HG03565 (cell line): ENCODE results near the gene ZCCHC8.

ENCODE experiments used
- ATAC-seq: cut with Tn5 transposase; IDR thresholded peaks from one replicate; pipeline ENCODE4 v1.9.1; 2021; ENCODE audit warnings: mild to moderate bottlenecking, moderate library complexity; ENCODE audit not compliant: unreplicated experiment

Gene ZCCHC8

GRCh38 chr12:122500685-122501488 lies at the start of gene ZCCHC8:
Gene ZCCHC8 (minus strand): TSS chr12:122500932. CDS start chr12:122500840, 92 bp downstream.
- ATAC-seq, result peak; percentile 92

DNA sequence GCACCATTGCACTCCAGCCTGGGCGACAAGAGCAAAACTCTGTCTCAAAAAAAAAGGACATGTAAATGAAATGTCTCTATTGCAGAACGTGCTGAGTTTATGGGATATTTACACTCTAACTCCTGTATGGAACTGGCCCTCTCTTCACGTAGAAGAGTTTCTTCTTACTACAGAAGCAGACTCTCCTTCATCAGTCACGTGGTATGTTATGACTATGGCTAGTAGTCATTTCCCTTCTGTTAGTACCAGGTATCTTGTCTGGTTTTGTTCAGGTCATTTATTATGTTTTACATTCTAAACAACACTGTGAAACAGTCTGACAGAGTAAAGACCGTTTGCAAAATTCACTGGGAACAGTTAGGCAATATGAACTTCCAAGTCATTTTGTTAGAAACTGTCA lies 46.6 kb upstream of the ZCCHC8 start:
- ATAC-seq, result no peak

- no peak for ATAC-seq
Measured at GRCh38 chr12:122545855-122546254, 45.1 kb upstream of the ZCCHC8 start.

GRCh38 chr12:122544537-122544936 lies 43.8 kb upstream of the ZCCHC8 start:
- ATAC-seq, result no peak

DNA sequence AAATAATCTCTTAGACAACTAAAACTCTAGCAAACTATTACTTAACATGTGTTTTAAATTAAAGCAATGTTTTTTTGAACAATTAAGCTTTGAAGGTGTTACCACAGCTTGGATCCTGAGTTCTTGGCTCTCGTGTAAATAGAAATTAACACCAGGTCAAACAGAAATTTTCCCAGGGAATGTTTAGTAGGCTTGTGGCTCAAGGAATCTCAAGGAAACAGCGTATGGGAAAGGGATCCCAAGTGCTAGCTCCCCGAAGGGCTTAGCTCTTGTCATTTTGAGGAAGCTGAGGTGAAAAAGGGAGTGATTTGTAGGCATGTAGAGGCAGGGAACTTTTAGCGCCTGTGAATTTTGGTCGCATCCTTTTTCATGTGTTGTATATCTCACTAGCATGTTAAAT lies 37.8 kb upstream of the ZCCHC8 start:
- ATAC-seq, result no peak

DNA sequence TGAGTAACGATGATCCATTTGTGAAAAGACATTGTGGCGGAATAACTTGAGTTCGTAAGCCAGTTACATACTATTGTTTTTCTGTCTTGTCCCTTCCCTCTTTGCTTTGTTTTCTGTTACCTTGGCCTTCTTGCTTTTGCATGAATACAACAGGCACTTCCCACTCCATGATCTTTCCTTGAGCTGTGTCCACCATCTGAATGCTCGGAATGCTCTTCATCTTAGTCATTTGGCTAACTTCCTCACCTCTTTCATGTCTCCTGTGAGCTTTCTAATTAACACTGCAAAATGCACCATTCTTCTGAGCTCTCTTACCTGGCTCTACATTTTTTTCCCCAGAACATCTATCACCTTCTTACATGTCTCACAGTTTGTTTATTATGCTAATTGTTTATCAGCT lies 36.3 kb upstream of the ZCCHC8 start:
- ATAC-seq, result no peak

- ATAC-seq, result no peak
Measured at GRCh38 chr12:122533856-122534255, 33.1 kb upstream of the ZCCHC8 start.

DNA sequence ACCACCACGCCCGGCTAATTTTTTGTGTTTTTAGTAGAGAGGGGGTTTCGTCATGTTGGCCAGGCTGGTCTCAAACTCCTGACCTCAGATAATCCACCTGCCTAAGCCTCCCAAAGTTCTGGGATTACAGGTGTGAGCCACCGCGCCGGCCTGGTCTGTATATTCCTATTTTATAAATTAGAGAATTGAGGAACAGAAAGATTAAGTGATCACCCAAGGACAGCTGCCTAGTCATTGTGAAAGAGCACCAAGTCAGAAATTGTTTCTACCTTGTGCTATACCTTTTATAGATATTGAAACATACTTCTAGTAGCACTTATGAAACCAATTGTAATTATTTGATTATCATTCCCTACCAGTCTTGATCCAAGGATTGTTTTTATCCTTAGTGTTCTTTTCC lies 28.3 kb upstream of the ZCCHC8 start:
- no peak for ATAC-seq

GRCh38 chr12:122528582-122528981 lies 27.9 kb upstream of the ZCCHC8 start:
- ATAC-seq, result no peak

DNA sequence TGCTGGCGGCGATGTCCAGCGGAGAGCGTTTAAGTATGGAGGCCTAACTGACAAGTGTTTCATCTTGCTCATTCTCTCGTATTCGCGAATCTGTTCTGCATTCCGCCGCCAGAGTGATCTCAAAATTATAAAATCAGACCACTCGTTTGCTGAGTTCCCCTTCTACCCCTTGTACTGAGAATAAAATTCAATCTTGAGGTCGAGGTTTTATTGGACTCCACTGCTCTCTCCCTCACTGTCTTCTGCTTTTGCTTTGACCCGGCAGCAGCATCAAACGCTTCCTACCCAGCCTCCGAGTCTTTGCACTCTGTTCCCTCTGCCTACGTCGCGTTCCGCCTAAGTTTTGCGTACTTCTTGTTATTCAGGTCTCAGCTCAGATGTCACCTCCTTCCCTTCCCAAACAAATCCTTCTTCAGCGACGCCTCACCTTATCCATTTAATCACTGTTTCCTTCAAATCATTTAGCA lies 26.8 kb upstream of the ZCCHC8 start:
- ATAC-seq, result no peak

- peak; percentile 86 for ATAC-seq
Measured at GRCh38 chr12:122526683-122527477, 26.1 kb upstream of the ZCCHC8 start, which contains the start of the genes KNTC1 and RSRC2. Gene KNTC1 (plus strand): TSS chr12:122527249. CDS start chr12:122530064, 2,815 bp downstream. Gene RSRC2 (minus strand): TSS chr12:122526936. CDS start chr12:122526853, 83 bp downstream.

DNA sequence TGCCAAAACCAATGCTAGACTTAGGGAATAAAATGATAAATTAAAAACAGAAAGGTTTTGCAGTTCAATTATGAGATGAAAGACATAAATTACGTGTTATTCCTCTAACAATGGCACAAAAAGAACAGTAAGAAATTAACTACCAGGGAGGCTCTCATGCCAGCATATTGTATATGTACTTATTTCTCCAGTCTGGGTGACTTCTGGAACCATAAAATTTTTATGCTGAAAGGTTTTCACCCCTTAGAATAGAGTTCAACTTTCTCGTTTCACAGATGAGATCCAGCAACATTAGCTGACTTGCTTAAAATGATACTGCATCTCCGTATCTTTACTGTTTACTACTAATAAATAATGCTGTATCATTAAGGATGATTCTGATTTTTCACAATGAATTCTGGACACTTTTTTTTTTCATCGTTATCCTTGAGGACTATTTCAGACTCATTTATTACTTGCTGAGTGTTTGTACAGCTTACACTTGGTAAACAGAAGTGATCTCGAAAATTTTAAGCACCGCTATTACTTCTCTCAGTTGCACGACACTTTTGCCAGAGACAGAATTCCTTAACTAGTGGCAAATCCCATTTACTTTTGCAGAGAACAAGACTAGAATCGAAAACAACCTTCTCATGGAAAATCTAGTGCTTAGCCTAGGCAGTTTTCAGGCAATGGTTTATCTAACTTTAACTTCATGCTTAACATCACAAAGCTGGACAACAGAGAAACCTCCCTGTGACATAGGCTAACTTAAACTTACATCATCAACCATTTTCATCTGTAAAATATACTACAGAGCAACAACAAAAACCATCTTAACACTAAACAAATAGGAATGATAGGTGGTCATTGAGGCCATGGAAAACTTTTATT lies 23.4 kb upstream of the ZCCHC8 start:
- no peak for ATAC-seq

- no peak for ATAC-seq
Measured at GRCh38 chr12:122523280-122523679, 22.5 kb upstream of the ZCCHC8 start.

DNA sequence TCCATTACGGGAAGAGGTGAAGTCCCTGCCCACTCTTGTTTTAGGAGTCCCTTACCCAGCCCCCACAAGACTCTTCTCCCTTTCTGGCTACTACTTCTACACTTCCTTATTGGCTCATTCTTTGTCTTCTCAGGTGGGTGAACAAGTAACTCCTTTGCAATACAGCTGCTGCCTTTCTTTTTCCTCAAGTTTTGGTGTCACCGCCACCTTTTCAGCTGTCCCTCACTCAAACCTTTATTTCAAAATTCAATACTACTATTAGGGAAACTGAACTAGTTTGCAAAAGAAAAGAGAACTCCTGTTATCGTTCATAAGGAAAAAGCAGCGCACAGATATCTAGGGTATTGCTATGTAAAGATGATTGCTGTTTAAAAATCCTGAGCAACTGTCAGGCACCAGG lies 19.9 kb upstream of the ZCCHC8 start:
- ATAC-seq, result no peak

DNA sequence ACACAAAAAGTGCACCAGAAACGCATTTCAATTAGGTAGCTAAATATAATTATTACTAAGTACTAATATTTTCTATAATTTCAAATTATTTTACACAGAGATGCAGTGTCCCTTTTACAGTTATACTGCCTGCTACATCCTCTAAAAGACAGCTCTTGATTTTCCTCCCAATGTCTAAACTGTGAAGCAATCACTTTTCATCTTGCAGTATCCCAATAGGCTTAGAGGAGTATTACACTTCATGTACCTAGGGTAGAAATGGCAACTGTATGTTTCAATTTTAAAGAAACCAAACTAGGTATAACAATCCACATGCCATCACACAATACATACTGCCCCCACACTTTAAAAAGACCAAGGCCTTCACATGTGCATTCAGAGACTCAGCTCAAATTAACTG lies 18.7 kb upstream of the ZCCHC8 start:
- no peak for ATAC-seq

DNA sequence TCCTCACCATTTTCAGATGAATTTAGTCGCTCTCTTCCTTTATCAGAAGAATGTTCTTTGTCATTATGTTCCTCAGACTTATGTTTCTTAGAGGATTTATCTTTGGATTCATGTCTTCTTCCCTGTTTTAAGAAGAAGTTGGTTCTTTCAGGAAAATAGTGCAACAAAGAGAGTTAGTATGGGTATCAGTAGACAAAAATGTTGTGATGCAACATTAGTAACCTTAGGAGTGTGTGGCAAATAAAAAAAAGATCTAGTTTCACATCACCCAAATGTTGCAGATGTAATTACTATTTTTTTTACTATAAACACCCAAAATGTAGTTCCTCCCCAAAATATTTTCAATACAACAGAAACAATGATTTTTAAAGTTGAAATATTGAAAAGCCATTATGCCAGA lies 18.2 kb upstream of the ZCCHC8 start:
- ATAC-seq, result no peak

GRCh38 chr12:122517877-122518276 lies 17.1 kb upstream of the ZCCHC8 start:
- no peak for ATAC-seq

DNA sequence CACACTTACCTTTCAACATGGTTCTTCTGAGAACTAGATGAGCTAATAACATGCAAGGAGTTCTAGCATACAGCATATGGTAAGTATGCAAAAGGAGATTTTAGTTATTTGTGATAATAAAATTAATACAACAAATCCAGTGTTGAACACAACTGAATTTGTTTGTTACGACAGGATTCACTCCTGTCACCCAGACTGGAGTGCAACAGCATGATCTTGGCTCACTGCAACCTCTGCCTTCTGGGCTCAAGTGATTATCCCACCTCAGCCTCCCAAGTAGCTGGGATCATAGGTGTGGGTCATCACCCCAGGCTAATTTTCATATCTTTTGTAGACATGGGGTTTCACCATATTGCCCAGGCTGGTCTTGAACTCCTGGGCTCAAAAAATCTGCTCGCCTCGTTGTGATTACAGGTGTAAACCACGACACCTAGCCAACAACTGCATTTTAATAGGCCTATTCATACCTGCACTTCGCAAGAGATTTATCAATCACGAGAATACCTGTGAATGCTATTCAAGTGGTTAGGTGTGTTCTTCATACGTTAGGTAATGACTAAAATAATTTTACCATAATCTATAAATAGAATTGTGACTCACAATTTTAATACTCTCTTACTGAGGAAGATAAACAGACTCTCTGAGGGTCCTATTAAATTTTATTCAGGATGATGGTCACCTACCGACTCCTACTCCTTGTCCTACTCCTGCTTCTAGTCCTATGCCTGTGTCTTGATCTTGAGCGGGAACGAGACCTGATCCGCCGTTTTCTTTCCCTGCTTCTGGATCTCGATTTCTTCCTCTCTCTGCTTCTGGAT lies 16.0 kb upstream of the ZCCHC8 start:
- no peak for ATAC-seq

GRCh38 chr12:122515275-122515674 lies 14.5 kb upstream of the ZCCHC8 start:
- no peak for ATAC-seq

DNA sequence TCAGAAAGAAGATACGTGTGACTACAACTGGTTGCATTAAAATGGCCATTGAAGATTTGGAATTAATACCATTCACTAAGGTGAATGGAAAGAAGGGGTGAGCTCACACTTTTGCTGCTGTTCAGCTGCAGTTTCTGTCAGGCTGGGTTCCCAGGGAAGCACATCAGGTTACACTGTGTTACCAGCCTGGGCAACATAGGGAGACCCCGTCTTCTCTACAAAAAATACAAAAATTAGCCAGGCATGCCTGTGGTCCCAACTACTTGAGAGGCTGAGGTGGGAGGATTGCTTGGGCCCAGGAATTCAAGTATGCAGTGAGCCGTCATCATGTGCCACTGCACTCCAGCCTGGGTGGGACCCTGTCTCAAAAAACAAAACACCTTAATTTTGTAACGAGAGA lies 12.9 kb upstream of the ZCCHC8 start:
- no peak for ATAC-seq
